Trophoblast cell (in vitro differentiated cells and primary cell): ENCODE data around the gene OTOR.

Experiments
- DNase-seq, 2 donors: peaks; one replicate each; pipeline ENCODE4 v3.0.0-alpha.2; 2016
- H2AFZ ChIP-seq: 2 replicates; pipeline ENCODE4 v1.6.1; 2013; ENCODE audit warnings: low read length, moderate library complexity, mild to moderate bottlenecking; ENCODE audit not compliant: insufficient read depth, poor library complexity
- H2AK5ac ChIP-seq: 2 replicates; pipeline ENCODE4 v1.6.1; 2013; ENCODE audit warnings: mild to moderate bottlenecking, low read length
- H2BK120ac ChIP-seq: 2 replicates; pipeline ENCODE4 v1.6.1; 2013; ENCODE audit warnings: low read length, mild to moderate bottlenecking, moderate library complexity; ENCODE audit not compliant: insufficient read depth, poor library complexity
- H2BK12ac ChIP-seq: 2 replicates; pipeline ENCODE4 v1.6.1; 2013; ENCODE audit warnings: mild to moderate bottlenecking, low read length, moderate library complexity
- H2BK5ac ChIP-seq: 2 replicates; pipeline ENCODE4 v1.6.1; 2013; ENCODE audit warnings: low read length, low read depth, moderate library complexity, mild to moderate bottlenecking; ENCODE audit not compliant: poor library complexity
- H3K14ac ChIP-seq: 2 replicates; pipeline ENCODE4 v1.6.1; 2013; ENCODE audit warnings: mild to moderate bottlenecking, low read length
- H3K18ac ChIP-seq: 2 replicates; pipeline ENCODE4 v1.6.1; 2013; ENCODE audit warnings: mild to moderate bottlenecking, low read length
- H3K23ac ChIP-seq: 2 replicates; pipeline ENCODE4 v1.6.1; 2013; ENCODE audit warnings: low read length
- H3K27ac ChIP-seq: 2 replicates; pipeline ENCODE4 v1.5.1; 2013; ENCODE audit warnings: low read depth, mild to moderate bottlenecking, inconsistent platforms, low read length, moderate library complexity
- H3K27me3 ChIP-seq: 2 replicates; pipeline ENCODE4 v1.6.1; 2013; ENCODE audit warnings: inconsistent platforms, mild to moderate bottlenecking, low read length, moderate library complexity; ENCODE audit not compliant: insufficient read depth
- H3K36me3 ChIP-seq, 2 experiments: 1 replicate in 1 of 2; 2 replicates in 1 of 2; pipeline ENCODE4 v1.6.1; 2013; ENCODE audit warnings: low read length in 2 of 2, mild to moderate bottlenecking in 2 of 2, moderate library complexity in 1 of 2; ENCODE audit not compliant: insufficient read depth in 2 of 2, control insufficient read depth in 1 of 2
- H3K4ac ChIP-seq: 2 replicates; pipeline ENCODE4 v1.6.1; 2013; ENCODE audit warnings: low read depth, mild to moderate bottlenecking, low read length, moderate library complexity
- H3K4me1 ChIP-seq, 2 experiments: 1 replicate in 1 of 2; 2 replicates in 1 of 2; pipeline ENCODE4 v1.6.1; 2013; ENCODE audit warnings: low read length in 2 of 2, mild to moderate bottlenecking in 2 of 2, moderate library complexity in 1 of 2; ENCODE audit not compliant: insufficient read depth in 2 of 2, control insufficient read depth in 1 of 2
- H3K4me2 ChIP-seq: 2 replicates; pipeline ENCODE4 v1.6.1; 2013; ENCODE audit warnings: inconsistent platforms, mild to moderate bottlenecking, low read length, moderate library complexity
- H3K4me3 ChIP-seq: 2 replicates; pipeline ENCODE4 v1.5.1; 2013; ENCODE audit warnings: mild to moderate bottlenecking, low read depth, low read length, inconsistent platforms
- H3K79me1 ChIP-seq: one replicate; pipeline ENCODE4 v1.6.1; 2013; ENCODE audit warnings: low read length
- H3K79me2 ChIP-seq: 2 replicates; pipeline ENCODE4 v1.6.1; 2013; ENCODE audit warnings: low read length, mild to moderate bottlenecking; ENCODE audit not compliant: control insufficient read depth, insufficient read depth, poor library complexity
- H3K9ac ChIP-seq: 2 replicates; pipeline ENCODE4 v1.6.1; 2013; ENCODE audit warnings: mild to moderate bottlenecking, low read length
- H3K9me3 ChIP-seq: 2 replicates; pipeline ENCODE4 v1.6.1; 2013; ENCODE audit warnings: low read depth, mild to moderate bottlenecking, control low read depth, inconsistent platforms, low read length; ENCODE audit not compliant: insufficient read depth
- H4K12ac ChIP-seq: 2 replicates; pipeline ENCODE4 v1.6.1; 2013; ENCODE audit warnings: low read depth, mild to moderate bottlenecking, low read length, moderate library complexity
- H4K8ac ChIP-seq: 2 replicates; pipeline ENCODE4 v1.6.1; 2013; ENCODE audit warnings: low read depth, mild to moderate bottlenecking, low read length, moderate library complexity
- H4K91ac ChIP-seq: one replicate; pipeline ENCODE4 v1.6.1; 2013; ENCODE audit warnings: low read depth, mild to moderate bottlenecking, low read length, moderate library complexity
- WGBS: extraction: QIAGEN DNeasy Blood & Tissue Kit; methylation state at CpG from one replicate; pipeline ENCODE4 v1.1.7; 2013; ENCODE audit warnings: missing lambda C conversion rate; ENCODE audit not compliant: insufficient read length, insufficient coverage; ENCODE audit errors: extremely low coverage; 5-methylcytosine and 5-hydroxymethylcytosine counted together

The OTOR gene

DNA sequence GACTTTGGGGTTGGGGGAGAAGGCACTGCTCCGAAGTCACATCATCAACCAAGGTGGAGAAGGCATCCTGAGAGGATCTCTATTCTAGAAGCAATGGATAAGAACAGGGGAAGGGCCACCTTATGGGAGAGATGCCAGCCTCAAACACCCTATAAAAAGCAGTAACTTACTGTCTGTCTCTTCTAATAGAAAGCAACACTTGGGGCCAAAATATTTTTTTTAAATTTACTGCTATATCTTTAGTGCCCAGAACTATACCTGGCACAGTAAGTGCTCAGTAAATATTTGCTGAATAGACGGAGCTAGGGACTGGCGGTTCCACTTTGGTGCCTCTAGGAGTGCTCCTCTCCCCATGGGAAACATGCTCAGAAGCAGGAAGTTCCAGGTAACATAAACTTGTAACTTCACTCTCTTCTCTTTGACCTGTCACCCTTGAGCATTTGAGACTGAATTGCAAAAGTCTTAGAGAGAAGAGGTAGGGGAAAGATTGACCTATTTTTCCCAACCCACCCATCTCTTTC lies 807 bp upstream of the OTOR start:
- no peak overlapping the region for H3K14ac ChIP-seq
- no peak overlapping the region for H3K4me2 ChIP-seq
- H4K12ac ChIP-seq: no peak overlapping the region
- H3K36me3 ChIP-seq: no peaks in the 10 kb centered on the region
- H2BK12ac ChIP-seq: no peak overlapping the region
- no peaks in the 10 kb centered on the region for H3K79me2 ChIP-seq
- no peak overlapping the region for H3K4ac ChIP-seq
- no peak overlapping the region for H2BK120ac ChIP-seq
- no CpG with 5 or more reads among the region's 3 CpGs for WGBS
- no peak overlapping the region for H3K9ac ChIP-seq
- no peak overlapping the region for H2AFZ ChIP-seq
- no peaks in the 10 kb centered on the region for H3K9me3 ChIP-seq
- H3K4me3 ChIP-seq: no peak overlapping the region
- no peak overlapping the region for H3K18ac ChIP-seq
- DNase-seq: no peak
- no peak overlapping the region for H3K23ac ChIP-seq
- no peaks in the 10 kb centered on the region for H3K79me1 ChIP-seq
- H3K4me1 ChIP-seq: peaks cover 5% of the 10 kb centered on the region in 2 experiments
- H4K8ac ChIP-seq: no peak overlapping the region
- no peaks in the 10 kb centered on the region for H3K27me3 ChIP-seq
- no peak overlapping the region for H2BK5ac ChIP-seq
- no peak overlapping the region for H4K91ac ChIP-seq
- no peak overlapping the region for H2AK5ac ChIP-seq
- no peak overlapping the region for H3K27ac ChIP-seq

- Histone ChIP-seq H3K9ac (no peak overlapping the region), H2BK120ac (no peak overlapping the region), H2BK5ac (no peak overlapping the region), H3K79me1 (no peaks in the 10 kb centered on the region), H3K79me2 (no peaks in the 10 kb centered on the region), H3K14ac (no peak overlapping the region), H3K4me2 (no peak overlapping the region), H2AFZ (no peak overlapping the region), H3K4me3 (no peak overlapping the region), H2BK12ac (no peak overlapping the region), H4K91ac (no peak overlapping the region), H3K27me3 (no peaks in the 10 kb centered on the region), H3K4ac (no peak overlapping the region), H3K36me3 (no peaks in the 10 kb centered on the region), H4K12ac (no peak overlapping the region), H3K9me3 (no peaks in the 10 kb centered on the region), H4K8ac (no peak overlapping the region), H3K4me1 (no peaks in the 10 kb centered on the region), H3K27ac (no peak overlapping the region), H3K18ac (no peak overlapping the region), H2AK5ac (no peak overlapping the region), H3K23ac (no peak overlapping the region)
- no peak for DNase-seq
- WGBS: no CpG with 5 or more reads among the region's 11 CpGs
Observed at GRCh38 chr20:16749573-16749972, 1.4 kb downstream of the OTOR start.

- Histone ChIP-seq H2BK120ac (no peak overlapping the region), H3K9me3 (peaks cover 5% of the 10 kb centered on the region)
Observed at GRCh38 chr20:16752082-16752481, 3.9 kb downstream of the OTOR start.

GRCh38 chr20:16752901-16753300 lies 4.7 kb downstream of the OTOR start:
- Histone ChIP-seq H3K4me1 (no peaks in the 10 kb centered on the region), H3K9me3 (peaks cover 5% of the 10 kb centered on the region), H3K4me3 (no peak overlapping the region), H2AFZ (no peak overlapping the region), H3K79me1 (no peaks in the 10 kb centered on the region), H3K4me2 (no peak overlapping the region), H2AK5ac (no peak overlapping the region), H3K18ac (no peak overlapping the region), H3K36me3 (no peaks in the 10 kb centered on the region), H2BK12ac (no peak overlapping the region), H3K23ac (no peak overlapping the region), H3K79me2 (no peaks in the 10 kb centered on the region), H2BK5ac (no peak overlapping the region), H4K12ac (no peak overlapping the region), H3K27ac (no peak overlapping the region), H3K9ac (no peak overlapping the region), H3K27me3 (no peaks in the 10 kb centered on the region), H3K4ac (no peak overlapping the region), H3K14ac (no peak overlapping the region), H2BK120ac (no peak overlapping the region), H4K8ac (no peak overlapping the region), H4K91ac (no peak overlapping the region)
- no peak for DNase-seq

More at GRCh38 chr20:16752082-16752481, 3.9 kb downstream of the OTOR start:
- no peaks in the 10 kb centered on the region for H3K27me3 ChIP-seq
- no peak overlapping the region for H3K18ac ChIP-seq
- DNase-seq: no peak
- no peak overlapping the region for H2AFZ ChIP-seq
- H3K27ac ChIP-seq: no peak overlapping the region
- no peak overlapping the region for H3K9ac ChIP-seq
- no peak overlapping the region for H4K91ac ChIP-seq
- no peak overlapping the region for H3K4me2 ChIP-seq
- WGBS: no CpG with 5 or more reads among the region's 1 CpG
- H3K36me3 ChIP-seq: no peaks in the 10 kb centered on the region
- no peak overlapping the region for H2BK12ac ChIP-seq
- H2BK5ac ChIP-seq: no peak overlapping the region
- H3K4me3 ChIP-seq: no peak overlapping the region
- H3K4me1 ChIP-seq: no peaks in the 10 kb centered on the region
- no peak overlapping the region for H2AK5ac ChIP-seq
- no peak overlapping the region for H4K8ac ChIP-seq
- H3K23ac ChIP-seq: no peak overlapping the region
- no peaks in the 10 kb centered on the region for H3K79me1 ChIP-seq
- no peak overlapping the region for H4K12ac ChIP-seq
- H3K4ac ChIP-seq: no peak overlapping the region
- H3K14ac ChIP-seq: no peak overlapping the region
- no peaks in the 10 kb centered on the region for H3K79me2 ChIP-seq
